Measurements from ENCODE around the gene SHISA7.

Gene SHISA7

GRCh38 chr19:55385724-55386492 lies 57.2 kb downstream of the SHISA7 start, which contains the start of gene RPL28:
Gene RPL28 (plus strand): TSS chr19:55385932. CDS start chr19:55386358, 426 bp downstream.
- peak; percentile 89 for DNase-seq

DNA sequence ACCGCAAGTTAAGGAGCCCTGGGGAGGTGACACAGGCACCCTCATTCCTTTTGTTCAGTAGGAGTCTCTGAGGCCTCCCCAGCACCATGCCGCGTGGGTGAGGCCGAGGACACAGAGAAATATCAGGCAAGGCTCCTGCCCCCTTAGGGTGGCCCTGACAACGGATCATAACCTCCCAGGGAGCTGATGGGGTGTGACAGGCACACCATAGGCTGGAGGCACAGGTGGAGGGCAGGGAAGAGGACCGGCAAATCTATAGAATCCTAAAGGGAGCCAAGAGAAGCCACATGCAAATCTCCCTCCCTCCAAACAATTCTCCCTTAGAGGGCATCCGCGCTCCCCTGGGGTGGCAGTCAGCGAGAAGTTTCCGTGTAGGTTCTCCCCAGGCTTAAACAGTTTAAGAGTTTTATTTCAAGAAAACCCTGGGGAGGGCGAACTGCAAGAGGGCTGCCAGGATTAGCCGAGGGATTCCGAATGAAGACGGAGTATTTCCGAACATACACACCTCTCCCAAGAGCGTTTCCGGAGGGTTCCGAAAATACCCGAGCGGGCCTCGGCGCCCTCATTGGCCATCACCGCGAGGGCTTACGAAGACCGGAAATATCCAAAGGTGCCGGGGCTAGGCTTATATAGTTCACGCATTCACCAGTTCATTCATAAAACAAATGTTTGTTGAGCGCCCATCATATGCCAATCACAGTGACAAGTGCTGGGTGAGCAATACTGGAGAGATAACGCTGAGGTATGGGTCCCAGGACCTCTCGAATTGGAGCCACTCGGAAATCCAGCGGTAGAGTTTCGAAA lies 58.0 kb downstream of the SHISA7 start:
- DNase-seq: peak; percentile 89

DNA sequence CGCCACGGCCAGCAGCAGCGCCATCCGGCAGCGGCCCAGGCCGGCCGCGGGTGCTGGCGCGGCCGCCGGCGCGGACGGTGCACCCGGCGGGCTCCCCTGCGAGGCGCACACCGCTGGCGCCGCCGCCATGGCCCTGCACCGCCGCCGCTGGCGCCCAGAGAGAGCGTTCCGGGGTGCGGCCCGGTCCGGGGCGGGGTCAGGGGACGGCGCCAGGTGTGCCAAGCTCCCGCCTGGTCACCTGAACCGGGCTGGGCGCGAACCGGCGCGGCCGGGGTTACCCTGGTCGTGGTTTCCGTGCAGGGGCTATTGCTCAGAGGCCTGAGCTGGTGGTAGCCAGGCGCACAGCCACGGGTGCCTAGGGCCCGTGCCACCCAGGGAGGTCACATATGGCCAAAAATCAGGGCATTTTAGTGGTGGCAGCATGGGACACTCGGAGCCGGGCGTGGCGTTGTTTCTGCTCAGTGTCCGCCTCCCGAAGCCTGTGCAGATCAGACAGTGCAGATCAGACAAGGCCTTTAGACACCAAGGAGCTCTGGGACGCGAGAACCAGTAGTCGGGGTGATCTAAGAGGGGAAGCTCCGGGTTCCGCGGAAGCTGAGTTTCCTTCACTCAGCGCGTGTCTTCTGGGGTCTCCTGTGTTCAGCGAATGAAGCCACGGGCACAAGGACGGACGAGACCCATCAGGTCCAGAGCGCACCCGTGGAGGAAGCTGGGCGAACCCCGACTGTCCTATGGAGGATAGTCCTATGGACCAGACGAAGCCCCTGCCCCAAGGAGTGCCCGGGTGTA lies 58.8 kb downstream of the SHISA7 start, which contains the start of gene TMEM238:
TMEM238 (minus strand) TSS at position 162 of the 789 bp plus-strand sequence; CDS start at position 129, 33 bp downstream.
- no peak for DNase-seq

GRCh38 chr19:55383279-55384130 lies 59.6 kb downstream of the SHISA7 start:
- DNase-seq: no peak

- no peak for DNase-seq
Observed at GRCh38 chr19:55382522-55383054, 60.5 kb downstream of the SHISA7 start.

DNA sequence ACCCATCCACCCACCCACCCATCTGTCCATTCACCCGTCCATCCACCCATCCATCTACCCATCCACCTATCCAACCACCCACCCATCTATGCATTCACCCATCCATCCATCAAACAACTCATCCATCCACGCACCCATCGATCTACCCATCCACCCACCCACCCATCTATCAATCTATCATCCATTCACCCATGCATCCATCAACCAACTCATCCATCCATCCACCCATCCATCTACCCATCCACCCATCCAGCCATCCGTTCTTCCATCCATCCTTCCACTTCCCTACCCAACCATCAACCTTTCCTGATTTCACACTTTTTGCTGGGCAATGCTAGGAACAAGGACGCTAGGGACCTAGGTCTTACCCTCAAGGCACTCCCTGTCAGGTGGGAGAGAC lies 61.1 kb downstream of the SHISA7 start:
- DNase-seq: no peak

GRCh38 chr19:55379174-55379573 lies 63.9 kb downstream of the SHISA7 start:
- DNase-seq: no peak

Measured in NCI-H1417 treated with DMSO at 0.1 percent for 48 hours (cell line).